Endothelial cell of umbilical vein (primary cell): ENCODE data around the gene FUCA2. TPM values are rescaled to one million over a fixed set of nuclear protein-coding genes. Genes with fewer than 3 reads are reported as not detected.

ENCODE experiments used
- BruUV-seq: library from RNA; stranded (reverse); fragments of 400-500 nt; replicated peaks from 2 replicates; lab custom pipeline; 2021; lab: Mats Ljungman, UMichigan
- CTCF ChIA-PET: fragments of 300-600, 350-600 bp; sonication (Branson Sonifier 250); formaldehyde crosslinking; loops from one replicate; lab custom pipeline; 2021; ENCODE audit warnings: antibody characterized with exemption, inconsistent platforms; lab: Charles Lee
- POLR2A ChIA-PET: fragments of 300-600, 350-600 bp; sonication (Branson Sonifier 250); formaldehyde crosslinking; loops from one replicate; lab custom pipeline; 2021; ENCODE audit warnings: antibody characterized with exemption, inconsistent platforms; lab: Charles Lee
- DNase-seq: peaks from one replicate; pipeline ENCODE4 v3.0.0-alpha.2; 2011; ENCODE audit warnings: low read depth, low spot score
- FAIRE-seq: peaks from 2 replicates; lab custom pipeline; 2011; peaks lifted over from hg19 to GRCh38; lab: Jason Lieb, UNC
- H2AFZ ChIP-seq: 2 replicates; pipeline ENCODE4 v1.6.0; 2012; ENCODE audit warnings: low read depth, low read length, control low read depth, inconsistent platforms
- H3K27ac ChIP-seq: 2 replicates; pipeline ENCODE4 v1.5.1; 2011; ENCODE audit warnings: low read depth, mild to moderate bottlenecking, control low read depth, low read length, moderate library complexity; ENCODE audit not compliant: insufficient read depth
- H3K27me3 ChIP-seq, 2 experiments: 2 replicates each; pipeline versions ENCODE4 v1.6.0 to v1.6.1; 2011; ENCODE audit warnings: low read length in 2 of 2, mixed read lengths in 1 of 2; ENCODE audit not compliant: control insufficient read depth in 2 of 2, insufficient read depth in 2 of 2
- H3K36me3 ChIP-seq, 2 experiments: 2 replicates in 1 of 2; 3 replicates in 1 of 2; pipeline ENCODE4 v1.5.1; 2011; ENCODE audit warnings: low read length in 2 of 2, mild to moderate bottlenecking in 1 of 2, moderate library complexity in 1 of 2; ENCODE audit not compliant: control insufficient read depth in 2 of 2, insufficient read depth in 2 of 2; ENCODE audit errors: extremely low read depth in 1 of 2
- H3K4me1 ChIP-seq: 3 replicates; pipeline ENCODE4 v1.5.1; 2011; ENCODE audit warnings: mild to moderate bottlenecking, low read length; ENCODE audit not compliant: control insufficient read depth, insufficient read depth; ENCODE audit errors: extremely low read depth
- H3K4me2 ChIP-seq: 2 replicates; pipeline ENCODE4 v1.6.1; 2011; ENCODE audit warnings: low read length, control low read depth, mixed read lengths; ENCODE audit not compliant: insufficient read depth
- H3K4me3 ChIP-seq, 3 experiments: fragments of 200-600 bp in 1 of 3; sonication (generic), shearing (Covaris generic) in 1 of 3; replicated peaks in 1 of 3; 2 replicates each; pipeline ENCODE4 v1.5.1; 2011 to 2016; ENCODE audit warnings: control low read depth in 3 of 3, low read length in 3 of 3, mild to moderate bottlenecking in 2 of 3, inconsistent platforms in 1 of 3, low read depth in 1 of 3, moderate library complexity in 1 of 3; ENCODE audit not compliant: insufficient read depth in 1 of 3
- H3K79me2 ChIP-seq: 2 replicates; pipeline ENCODE4 v1.6.0; 2012; ENCODE audit warnings: low read length, inconsistent platforms; ENCODE audit not compliant: control insufficient read depth, insufficient read depth
- H3K9ac ChIP-seq: replicated peaks from 2 replicates; pipeline ENCODE3; 2011; ENCODE audit warnings: low read length, control low read depth; ENCODE audit not compliant: insufficient read depth; ENCODE audit errors: extremely low read depth
- H3K9me1 ChIP-seq: replicated peaks from 3 replicates; pipeline ENCODE4 v1.6.0; 2011; ENCODE audit warnings: mild to moderate bottlenecking, low read length; ENCODE audit not compliant: control insufficient read depth, insufficient read depth; ENCODE audit errors: extremely low read depth
- H3K9me3 ChIP-seq: replicated peaks from 2 replicates; pipeline ENCODE4 v1.5.1; 2012; ENCODE audit warnings: low read length, inconsistent platforms; ENCODE audit not compliant: control insufficient read depth, insufficient read depth
- H4K20me1 ChIP-seq: replicated peaks from 2 replicates; pipeline ENCODE3; 2011; ENCODE audit warnings: mild to moderate bottlenecking, low read length; ENCODE audit not compliant: control insufficient read depth, insufficient read depth; ENCODE audit errors: extremely low read depth
- EZH2 ChIP-seq: IDR thresholded peaks from 2 replicates; pipeline ENCODE4 v1.6.1; 2012; ENCODE audit warnings: borderline replicate concordance, low read depth, mild to moderate bottlenecking, moderate library complexity, low read length, inconsistent platforms; ENCODE audit not compliant: severe bottlenecking
- FOS ChIP-seq: IDR thresholded peaks from 2 replicates; pipeline ENCODE4 v1.6.1; 2011; ENCODE audit warnings: mild to moderate bottlenecking, low read length, moderate library complexity, borderline replicate concordance; ENCODE audit not compliant: insufficient read depth
- GATA2 ChIP-seq: IDR thresholded peaks from 2 replicates; pipeline ENCODE4 v1.7.0; 2011; ENCODE audit warnings: low read depth, mild to moderate bottlenecking, moderate library complexity, mixed read lengths, low read length; ENCODE audit not compliant: insufficient read length, insufficient read depth
- JUN ChIP-seq: IDR thresholded peaks from 2 replicates; pipeline ENCODE4 v1.6.1; 2011; ENCODE audit warnings: borderline replicate concordance, low read depth; ENCODE audit not compliant: insufficient read length, insufficient read depth
- MAX ChIP-seq: IDR thresholded peaks from 2 replicates; pipeline ENCODE4 v1.6.1; 2011; ENCODE audit not compliant: insufficient read depth, insufficient read length
- MYC ChIP-seq: IDR thresholded peaks from one replicate; pipeline ENCODE4 v1.6.1; 2011; ENCODE audit warnings: mild to moderate bottlenecking, low read depth, low read length
- POLR2A ChIP-seq: IDR thresholded peaks from 2 replicates; pipeline ENCODE4 v1.6.1; 2012; ENCODE audit warnings: low read depth, mild to moderate bottlenecking, control low read depth, low read length
- POLR2AphosphoS5 ChIP-seq: IDR thresholded peaks from 2 replicates; pipeline ENCODE4 v1.6.1; 2012; ENCODE audit warnings: low read depth, mild to moderate bottlenecking, control low read depth, low read length, moderate library complexity; ENCODE audit not compliant: insufficient read depth
- dilution Hi-C: fragments of 300-500 bp; cut with MboI; formaldehyde crosslinking; loops from one replicate; pipeline ENCODE4 v1.15.0; 2019; ENCODE audit warnings: low sequenced_read_pairs; ENCODE audit not compliant: extremely low pct_ligation_motif_present
- intact Hi-C: fragments of 100-400 bp; cut with micrococcal nuclease; formaldehyde crosslinking; loops from one replicate; pipeline ENCODE4 v1.10.0; 2022
- polyA plus RNA-seq, 4 experiments: library from polyadenylated mRNA; depleted of rRNA in 3 of 4; stranded (reverse) in 3 of 4; unstranded in 1 of 4; fragments of >200 nt; gene quantifications; 2 replicates each; pipeline versions ENCODE4 v1.2.1 to v1.2.3, GENCODE V29; 2011 to 2012; ENCODE audit warnings: missing spikeins in 1 of 4
- total RNA-seq: library from RNA; stranded (reverse); gene quantifications from 2 replicates; pipeline ENCODE4 v1.2.3, GENCODE V29; 2021
- TF ChIP-seq, protein P1 (sequence below), 2 donors: IDR thresholded peaks; 1 replicate in 1 of 2; 2 replicates in 1 of 2; pipeline ENCODE4 v1.5.1; 2011; ENCODE audit warnings: low read length in 2 of 2, mild to moderate bottlenecking in 2 of 2, moderate library complexity in 2 of 2, control low read depth in 1 of 2, inconsistent platforms in 1 of 2, low read depth in 1 of 2; ENCODE audit not compliant: insufficient read depth in 1 of 2; ENCODE audit errors: extremely low read depth in 1 of 2

Gene FUCA2
- total and polyA plus RNA-seq, 2 donors (not counting 3 experiments of a cell fraction or from before 2014, with no cell fraction given), result 29.7 to 80.9 TPM

- dilution Hi-C loops, result no loop called here
- Histone ChIP-seq H3K9me3 (no peaks in the 10 kb centered on the region), H3K27ac (no peak overlapping the region), H3K9me1 (no peaks in the 10 kb centered on the region), H3K36me3 (no peaks in the 10 kb centered on the region), H4K20me1 (no peaks in the 10 kb centered on the region), H3K4me3 (no peak overlapping the region), H2AFZ (no peak overlapping the region), H3K9ac (no peak overlapping the region), H3K4me1 (peaks cover 7% of the 10 kb centered on the region), H3K27me3 (no peaks in the 10 kb centered on the region), H3K4me2 (no peak overlapping the region), H3K79me2 (no peaks in the 10 kb centered on the region)
- POLR2A ChIA-PET, result no interaction called here
- DNase-seq (no peak), FAIRE-seq (no peak)
- no TSS peak for BruUV-seq
- intact Hi-C loops, result no loop called here
- TF ChIP-seq EZH2 (no peak), JUN (no peak), MYC (no peak), POLR2AphosphoS5 (no peak), GATA2 (no peak), MAX (no peak), FOS (no peak), POLR2A (no peak)
- TF ChIP-seq, protein P1, sequence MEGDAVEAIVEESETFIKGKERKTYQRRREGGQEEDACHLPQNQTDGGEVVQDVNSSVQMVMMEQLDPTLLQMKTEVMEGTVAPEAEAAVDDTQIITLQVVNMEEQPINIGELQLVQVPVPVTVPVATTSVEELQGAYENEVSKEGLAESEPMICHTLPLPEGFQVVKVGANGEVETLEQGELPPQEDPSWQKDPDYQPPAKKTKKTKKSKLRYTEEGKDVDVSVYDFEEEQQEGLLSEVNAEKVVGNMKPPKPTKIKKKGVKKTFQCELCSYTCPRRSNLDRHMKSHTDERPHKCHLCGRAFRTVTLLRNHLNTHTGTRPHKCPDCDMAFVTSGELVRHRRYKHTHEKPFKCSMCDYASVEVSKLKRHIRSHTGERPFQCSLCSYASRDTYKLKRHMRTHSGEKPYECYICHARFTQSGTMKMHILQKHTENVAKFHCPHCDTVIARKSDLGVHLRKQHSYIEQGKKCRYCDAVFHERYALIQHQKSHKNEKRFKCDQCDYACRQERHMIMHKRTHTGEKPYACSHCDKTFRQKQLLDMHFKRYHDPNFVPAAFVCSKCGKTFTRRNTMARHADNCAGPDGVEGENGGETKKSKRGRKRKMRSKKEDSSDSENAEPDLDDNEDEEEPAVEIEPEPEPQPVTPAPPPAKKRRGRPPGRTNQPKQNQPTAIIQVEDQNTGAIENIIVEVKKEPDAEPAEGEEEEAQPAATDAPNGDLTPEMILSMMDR (IDR thresholded peaks at IDR 0.05; ENCODE audit: extremely low read depth in 1 of 2, insufficient read depth in 1 of 2, low read depth in 1 of 2, low read length in 2 of 2), result no peak
- CTCF ChIA-PET, result interaction anchor here (0.9 to 1.6 kb wide), 3 partner anchors 14 to 425 kb away, joined by 3 to 7 read pairs (median 6); no protein-coding TSS in a partner anchor
Measured at GRCh38 chr6:143555582-143555981, 44.1 kb upstream of the FUCA2 start.
